ENCODE measurements around the gene ZSCAN10. TPM values are rescaled to one million over a fixed set of nuclear protein-coding genes. Genes with fewer than 3 reads are reported as not detected.
"Not testable (repeated sequence)": the region's sequence is repeated elsewhere in the genome, so short reads cannot be mapped to it uniquely, and the experiment has no call there.

ZSCAN10 gene
- total RNA-seq, 4 donors from 2014 or later: not detected

- no peak for DNase-seq
- Histone ChIP-seq H3K27ac (no peak overlapping the region), H3K9me3 (no peaks in the 10 kb centered on the region), H3K36me3 (no peaks in the 10 kb centered on the region), H3K4me1 (no peaks in the 10 kb centered on the region), H3K27me3 (no peaks in the 10 kb centered on the region), H3K4me3 (replicated peaks in 1 of 3) (no peak overlapping the region)
- 85 to 93% methylated on average over 6 of the region's 6 CpGs for WGBS, 2 donors
- TF ChIP-seq POLR2A (IDR thresholded peaks at IDR 0.05) (no peak), CTCF (IDR thresholded peaks at IDR 0.05) (no peak)
- intact Hi-C loops (cut with DNase I): no loop called here
These were observed 22.5 kb downstream of the ZSCAN10 start for GRCh38 chr16:3076577-3076976.

DNA sequence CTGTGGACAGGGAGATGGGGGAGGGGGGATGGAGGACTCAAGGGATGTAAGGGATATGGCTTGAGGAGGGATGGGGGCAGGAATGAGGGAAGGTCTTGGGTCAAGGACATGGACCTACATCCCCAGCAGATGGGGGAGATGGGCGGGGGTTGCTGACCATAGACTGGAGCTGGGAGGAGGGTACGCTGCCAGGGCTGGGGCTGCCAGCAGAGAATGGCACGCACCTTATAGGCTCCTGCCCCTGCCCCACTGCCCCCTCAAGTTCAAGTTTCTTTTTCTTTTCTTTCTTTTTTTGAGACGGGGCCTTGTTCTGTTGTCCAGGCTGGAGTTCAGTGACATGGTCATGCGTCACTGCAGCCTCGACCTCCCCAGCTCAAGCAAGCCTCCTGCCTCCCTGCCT is 23.1 kb downstream of the ZSCAN10 start:
- 89 to 92% methylated on average over 6 of the region's 6 CpGs for WGBS, 2 donors
- H3K4me1 ChIP-seq; H3K4me3 ChIP-seq (replicated peaks in 1 of 3); H3K27me3 ChIP-seq; intact Hi-C loops (cut with DNase I); H3K9me3 ChIP-seq; H3K27ac ChIP-seq; H3K36me3 ChIP-seq; DNase-seq: not testable (repeated sequence)

- H3K27ac ChIP-seq: no peak overlapping the region
- no peak overlapping the region for H3K4me3 ChIP-seq (replicated peaks in 1 of 3)
- TF ChIP-seq POLR2A (IDR thresholded peaks at IDR 0.05): no peak
- WGBS, 2 donors: 4 to 40% methylated on average over 9 to 10 of the region's 10 CpGs
- H3K9me3 ChIP-seq: no peaks in the 10 kb centered on the region
- intact Hi-C loops (cut with DNase I): no loop called here
- no peak for DNase-seq
- no peaks in the 10 kb centered on the region for H3K27me3 ChIP-seq
- H3K4me1 ChIP-seq: no peaks in the 10 kb centered on the region
- H3K36me3 ChIP-seq: no peaks in the 10 kb centered on the region
These were observed 23.6 kb downstream of the ZSCAN10 start for GRCh38 chr16:3075523-3075915.

GRCh38 chr16:3074860-3075522 is 24.1 kb downstream of the ZSCAN10 start:
- intact Hi-C loops (cut with DNase I): no loop called here
- Histone ChIP-seq H3K4me3 (replicated peaks in 1 of 3) (no peak overlapping the region), H3K27me3 (no peaks in the 10 kb centered on the region), H3K4me1 (no peaks in the 10 kb centered on the region), H3K9me3 (no peaks in the 10 kb centered on the region), H3K36me3 (no peaks in the 10 kb centered on the region), H3K27ac (no peak overlapping the region)
- TF ChIP-seq CTCF (IDR thresholded peaks at IDR 0.05): no peak
- TF ChIP-seq POLR2A (IDR thresholded peaks at IDR 0.05): no peak
- DNase-seq: peak in 1 of 2 donors; percentile 29
- 54 to 65% methylated on average over 7 to 9 of the region's 9 CpGs for WGBS, 2 donors

- H3K4me3 ChIP-seq (replicated peaks in 1 of 3): no peak overlapping the region
- intact Hi-C loops (cut with DNase I): no loop called here
- DNase-seq: no peak
- H3K36me3 ChIP-seq: no peaks in the 10 kb centered on the region
- no peaks in the 10 kb centered on the region for H3K27me3 ChIP-seq
- 90 to 91% methylated on average over 7 of the region's 7 CpGs for WGBS, 2 donors
- TF ChIP-seq POLR2A (IDR thresholded peaks at IDR 0.05) (no peak), CTCF (IDR thresholded peaks at IDR 0.05) (no peak)
- H3K4me1 ChIP-seq: peaks cover 0 to 3% of the 10 kb centered on the region in 2 donors
- no peak overlapping the region for H3K27ac ChIP-seq
- H3K9me3 ChIP-seq: no peaks in the 10 kb centered on the region
These were observed 25.6 kb downstream of the ZSCAN10 start for GRCh38 chr16:3073448-3073847.

- DNase-seq; H3K27me3 ChIP-seq; H3K36me3 ChIP-seq; H3K9me3 ChIP-seq; H3K4me1 ChIP-seq; H3K27ac ChIP-seq; H3K4me3 ChIP-seq (replicated peaks in 1 of 3); intact Hi-C loops (cut with DNase I): not testable (repeated sequence)
- WGBS, 2 donors: 75% methylated on average over 12 of the region's 18 CpGs; no CpG with 5 or more reads in 1 of the 2 donors
These were observed 26.4 kb downstream of the ZSCAN10 start for GRCh38 chr16:3072576-3073263.

DNA sequence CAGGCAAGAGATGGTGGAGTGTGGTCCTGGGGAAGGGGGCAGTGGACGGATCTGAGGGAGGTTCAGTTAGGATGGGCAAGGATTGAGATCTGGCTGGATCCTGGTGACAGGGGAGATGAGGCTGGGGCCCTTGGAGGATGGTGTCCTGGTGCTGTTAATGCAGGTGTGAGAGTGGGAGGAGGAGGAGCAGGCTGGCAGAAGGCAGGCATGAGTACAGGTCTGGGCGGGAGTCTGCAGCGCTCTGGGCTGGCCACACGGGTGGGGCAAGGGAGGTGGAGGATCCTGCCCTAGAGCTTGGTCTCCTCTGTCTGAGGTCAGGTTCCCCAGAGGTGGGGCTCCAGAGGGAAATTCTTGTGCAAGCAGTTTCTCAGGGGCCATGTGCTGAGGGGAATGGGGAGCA is 26.9 kb downstream of the ZSCAN10 start:
- H3K36me3 ChIP-seq; DNase-seq; H3K4me3 ChIP-seq (replicated peaks in 1 of 3); H3K27me3 ChIP-seq; intact Hi-C loops (cut with DNase I); H3K27ac ChIP-seq; H3K9me3 ChIP-seq: not testable (repeated sequence)
- peaks cover 0 to 12% of the 10 kb centered on the region in 2 donors for H3K4me1 ChIP-seq
- 82% methylated on average over 4 of the region's 4 CpGs for WGBS, 2 donors

All from thyroid gland (tissue), 4 donors.